ENCODE measurements around the gene MMP20. TPM values are rescaled to one million over a fixed set of nuclear protein-coding genes. Genes with fewer than 3 reads are reported as not detected.

MMP20 gene
- total RNA-seq, 1 donor from 2014 or later: not detected

DNA sequence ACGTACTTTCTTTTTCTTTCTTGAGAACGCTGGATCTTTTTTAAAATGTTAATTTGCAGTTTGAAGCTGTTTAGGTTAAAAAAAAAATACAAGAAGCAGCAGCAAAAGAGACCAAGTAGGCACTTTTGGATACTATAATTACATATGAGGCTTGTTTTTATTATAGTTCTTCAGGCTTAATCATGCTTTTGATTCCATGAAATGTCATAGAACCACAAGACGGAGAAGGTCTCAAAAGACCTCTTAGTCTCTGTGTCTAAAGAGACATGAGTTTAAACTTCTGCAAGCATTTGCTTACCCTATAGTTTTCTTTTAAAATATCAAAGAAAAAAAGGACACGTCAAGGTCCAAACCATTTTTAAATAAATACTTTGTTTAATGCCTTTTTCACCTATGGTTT, 18.8 kb upstream of the MMP20 start:
- Mint-ChIP-seq H3K4me1 (ENCODE audit: unreplicated experiment) (peaks cover 9% of the 10 kb centered on the region), H3K27me3 (no peaks in the 10 kb centered on the region), H3K9me3 (no peaks in the 10 kb centered on the region), H3K36me3 (no peaks in the 10 kb centered on the region), H3K4me3 (no peak overlapping the region), H3K27ac (no peak overlapping the region)
- TF ChIP-seq CTCF (conservative IDR thresholded peaks at IDR 0.05): no peak
- DNase-seq (ENCODE audit: extremely low spot score, unreplicated experiment): no peak

DNA sequence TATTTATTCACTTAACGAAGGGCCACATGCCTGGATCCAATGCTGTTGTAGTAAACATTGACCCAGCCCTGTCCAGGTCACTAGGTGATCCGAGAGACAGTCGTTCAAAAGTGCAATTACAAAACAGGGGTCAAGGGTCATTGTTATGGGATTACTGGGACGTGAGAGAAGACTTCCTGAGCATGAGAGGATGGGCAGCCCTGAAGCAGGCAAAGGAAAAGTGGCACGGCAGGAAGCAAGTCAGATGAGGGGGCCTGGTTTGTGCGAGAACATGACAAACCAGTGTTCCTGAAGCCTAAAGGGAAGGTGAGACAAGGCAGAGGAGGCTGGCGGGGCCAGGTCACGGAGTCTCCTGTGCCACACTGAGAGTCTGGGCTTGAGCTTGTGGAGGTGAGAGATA, 15.8 kb upstream of the MMP20 start:
- H3K4me3 Mint-ChIP-seq: no peak overlapping the region
- peaks cover 14% of the 10 kb centered on the region for H3K4me1 Mint-ChIP-seq (ENCODE audit: unreplicated experiment)
- TF ChIP-seq CTCF (conservative IDR thresholded peaks at IDR 0.05): no peak
- DNase-seq (ENCODE audit: extremely low spot score, unreplicated experiment): no peak
- no peak overlapping the region for H3K27ac Mint-ChIP-seq
- no peaks in the 10 kb centered on the region for H3K36me3 Mint-ChIP-seq
- H3K9me3 Mint-ChIP-seq: peaks cover 7% of the 10 kb centered on the region
- H3K27me3 Mint-ChIP-seq: peaks cover 3% of the 10 kb centered on the region

DNA sequence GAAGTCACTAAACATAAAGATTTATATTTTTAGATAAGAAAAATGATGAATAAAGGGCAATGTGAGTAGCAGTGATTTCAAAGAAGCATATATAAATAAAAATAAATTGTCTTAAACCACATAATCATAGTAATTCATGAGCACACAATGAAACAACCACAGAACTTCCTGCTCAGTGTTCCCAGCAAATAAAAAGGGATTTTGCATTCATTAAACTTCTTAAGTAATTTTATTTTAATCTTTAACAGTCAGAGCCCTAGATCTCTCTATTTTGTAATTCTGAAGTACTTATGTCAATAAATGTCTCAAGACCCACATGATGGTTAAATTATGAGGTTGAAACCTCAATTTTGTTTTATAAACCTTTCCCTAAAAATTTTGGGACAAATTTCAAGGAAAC, 14.5 kb upstream of the MMP20 start:
- no peaks in the 10 kb centered on the region for H3K36me3 Mint-ChIP-seq
- no peak overlapping the region for H3K27ac Mint-ChIP-seq
- peaks cover 7% of the 10 kb centered on the region for H3K9me3 Mint-ChIP-seq

DNA sequence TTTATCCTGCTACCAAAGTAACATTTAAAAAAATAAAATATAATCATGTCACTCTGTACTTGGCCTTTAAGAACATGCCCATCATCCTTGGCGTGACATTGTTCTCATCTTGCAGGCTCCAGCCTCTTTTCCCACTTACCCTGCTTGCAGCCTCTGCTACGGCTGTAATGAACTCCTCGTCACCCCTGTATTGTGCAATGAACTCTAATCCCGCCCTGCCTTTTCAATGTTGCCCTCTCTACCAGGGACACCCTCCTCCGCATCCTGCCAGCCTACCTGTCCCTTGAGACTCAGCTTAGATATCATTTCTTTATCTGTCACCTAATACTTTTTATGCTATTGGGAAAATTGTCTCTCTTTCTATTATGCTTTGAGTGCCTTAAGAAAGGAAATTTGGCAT, 12.6 kb upstream of the MMP20 start:
- DNase-seq (ENCODE audit: extremely low spot score, unreplicated experiment): no peak
- H3K4me3 Mint-ChIP-seq: no peak overlapping the region
- peaks cover 17% of the 10 kb centered on the region for H3K4me1 Mint-ChIP-seq (ENCODE audit: unreplicated experiment)
- peaks cover 7% of the 10 kb centered on the region for H3K9me3 Mint-ChIP-seq
- H3K36me3 Mint-ChIP-seq: no peaks in the 10 kb centered on the region
- no peak for TF ChIP-seq CTCF (conservative IDR thresholded peaks at IDR 0.05)
- peaks cover 3% of the 10 kb centered on the region for H3K27me3 Mint-ChIP-seq
- H3K27ac Mint-ChIP-seq: no peak overlapping the region

More for the DNA sequence above, 14.5 kb upstream of the MMP20 start:
- H3K4me3 Mint-ChIP-seq: no peak overlapping the region
- TF ChIP-seq CTCF (conservative IDR thresholded peaks at IDR 0.05): no peak
- no peak for DNase-seq (ENCODE audit: extremely low spot score, unreplicated experiment)
- peaks cover 17% of the 10 kb centered on the region for H3K4me1 Mint-ChIP-seq (ENCODE audit: unreplicated experiment)
- H3K27me3 Mint-ChIP-seq: peaks cover 3% of the 10 kb centered on the region

DNA sequence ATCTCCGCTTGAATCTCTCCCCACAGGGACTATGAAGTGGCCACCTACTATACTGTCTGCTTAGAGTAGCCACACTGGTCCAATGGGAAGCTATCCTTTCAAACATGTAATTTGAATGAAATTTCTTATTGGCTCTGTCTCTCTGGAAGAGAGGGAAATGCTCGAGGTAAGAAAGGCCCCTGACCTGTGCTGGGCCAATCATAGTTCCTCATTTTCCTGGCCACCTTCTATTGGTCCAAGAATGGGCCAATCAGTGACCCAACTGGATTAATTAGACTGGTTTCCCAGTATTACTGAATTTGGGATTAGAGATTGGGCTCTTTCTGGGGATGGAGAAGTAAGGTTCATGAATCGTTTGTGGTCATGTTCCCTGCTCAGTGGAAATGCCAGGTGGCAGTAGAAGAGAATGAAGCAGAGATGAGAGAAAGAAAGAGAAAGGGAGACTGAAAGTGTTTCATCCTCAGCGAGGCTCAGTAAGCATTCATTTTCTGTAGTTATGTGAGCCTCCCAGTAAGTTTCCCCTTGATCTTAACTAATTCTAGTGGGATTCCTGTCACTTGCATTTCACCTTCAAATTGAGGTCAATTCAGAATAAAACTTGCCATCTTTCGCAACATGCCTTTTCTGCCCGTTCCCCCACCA, 8.4 kb upstream of the MMP20 start:
- Mint-ChIP-seq H3K4me1 (ENCODE audit: unreplicated experiment) (peaks cover 15% of the 10 kb centered on the region), H3K27me3 (peaks cover 3% of the 10 kb centered on the region), H3K4me3 (no peak overlapping the region), H3K27ac (no peak overlapping the region), H3K36me3 (no peaks in the 10 kb centered on the region), H3K9me3 (peaks cover 7% of the 10 kb centered on the region)
- DNase-seq (ENCODE audit: extremely low spot score, unreplicated experiment): no peak
- no peak for TF ChIP-seq CTCF (conservative IDR thresholded peaks at IDR 0.05)

GRCh38 chr11:102632026-102632425, 6.9 kb upstream of the MMP20 start:
- Mint-ChIP-seq H3K36me3 (no peaks in the 10 kb centered on the region), H3K27me3 (no peaks in the 10 kb centered on the region)

More at GRCh38 chr11:102632026-102632425, 6.9 kb upstream of the MMP20 start:
- no peak for TF ChIP-seq CTCF (conservative IDR thresholded peaks at IDR 0.05)
- H3K4me3 Mint-ChIP-seq: no peak overlapping the region
- no peaks in the 10 kb centered on the region for H3K9me3 Mint-ChIP-seq
- DNase-seq (ENCODE audit: extremely low spot score, unreplicated experiment): no peak
- H3K27ac Mint-ChIP-seq: no peak overlapping the region
- peaks cover 10% of the 10 kb centered on the region for H3K4me1 Mint-ChIP-seq (ENCODE audit: unreplicated experiment)
